ENCODE measurements around the gene KIF17.
"Not testable (repeated sequence)": the region's sequence is repeated elsewhere in the genome, so short reads cannot be mapped to it uniquely, and the experiment has no call there.

The KIF17 gene

GRCh38 chr1:20683614-20684013, 34.2 kb downstream of the KIF17 start:
- no peaks in the 10 kb centered on the region for H3K9me3 ChIP-seq (ENCODE audit: insufficient read depth, low read length)
- TF ChIP-seq YY1 (IDR thresholded peaks at IDR 0.05; ENCODE audit: insufficient read depth, insufficient read length) (no peak), ZNF274 (IDR thresholded peaks at IDR 0.05; ENCODE audit: low read depth, low read length) (no peak), SUZ12 (IDR thresholded peaks at IDR 0.05; ENCODE audit: extremely low read depth, insufficient read depth, insufficient read length) (no peak)
- no peak overlapping the region for H3K9ac ChIP-seq (ENCODE audit: insufficient read length, low read depth)
- no peaks in the 10 kb centered on the region for H3K4me1 ChIP-seq (ENCODE audit: insufficient read depth, insufficient read length)
- no peak overlapping the region for H3K4me3 ChIP-seq (ENCODE audit: insufficient read length, low read depth)
- DNase-seq (ENCODE audit: low read depth, low spot score) = no peak
- no peaks in the 10 kb centered on the region for H3K27me3 ChIP-seq (ENCODE audit: insufficient read depth, insufficient read length)
- peaks cover 31% of the 10 kb centered on the region for H3K36me3 ChIP-seq (ENCODE audit: insufficient read depth, insufficient read length, low read length)

GRCh38 chr1:20682571-20683236, 35.1 kb downstream of the KIF17 start:
- no peaks in the 10 kb centered on the region for H3K4me1 ChIP-seq (ENCODE audit: insufficient read depth, insufficient read length)
- peaks cover 30% of the 10 kb centered on the region for H3K36me3 ChIP-seq (ENCODE audit: insufficient read depth, insufficient read length, low read length)
- TF ChIP-seq SUZ12 (IDR thresholded peaks at IDR 0.05; ENCODE audit: extremely low read depth, insufficient read depth, insufficient read length) (no peak), ZNF274 (IDR thresholded peaks at IDR 0.05; ENCODE audit: low read depth, low read length) (no peak), YY1 (IDR thresholded peaks at IDR 0.05; ENCODE audit: insufficient read depth, insufficient read length) (no peak)
- H3K9ac ChIP-seq (ENCODE audit: insufficient read length, low read depth) = no peak overlapping the region
- H3K4me3 ChIP-seq (ENCODE audit: insufficient read length, low read depth) = no peak overlapping the region
- no peaks in the 10 kb centered on the region for H3K27me3 ChIP-seq (ENCODE audit: insufficient read depth, insufficient read length)
- no peak for DNase-seq (ENCODE audit: low read depth, low spot score)
- H3K9me3 ChIP-seq (ENCODE audit: insufficient read depth, low read length) = no peaks in the 10 kb centered on the region

- Histone ChIP-seq H3K4me1 (ENCODE audit: insufficient read depth, insufficient read length) (no peaks in the 10 kb centered on the region), H3K36me3 (ENCODE audit: insufficient read depth, insufficient read length, low read length) (peaks cover 27% of the 10 kb centered on the region)
These were observed 35.8 kb downstream of the KIF17 start for GRCh38 chr1:20681999-20682398.

GRCh38 chr1:20680269-20680668, 37.5 kb downstream of the KIF17 start:
- Histone ChIP-seq H3K36me3 (ENCODE audit: insufficient read depth, insufficient read length, low read length) (peaks cover 26% of the 10 kb centered on the region), H3K9me3 (ENCODE audit: insufficient read depth, low read length) (no peaks in the 10 kb centered on the region), H3K4me3 (ENCODE audit: insufficient read length, low read depth) (no peak overlapping the region), H3K4me1 (ENCODE audit: insufficient read depth, insufficient read length) (no peaks in the 10 kb centered on the region), H3K9ac (ENCODE audit: insufficient read length, low read depth) (no peak overlapping the region), H3K27me3 (ENCODE audit: insufficient read depth, insufficient read length) (no peaks in the 10 kb centered on the region)
- TF ChIP-seq SUZ12 (IDR thresholded peaks at IDR 0.05; ENCODE audit: extremely low read depth, insufficient read depth, insufficient read length) (no peak), YY1 (IDR thresholded peaks at IDR 0.05; ENCODE audit: insufficient read depth, insufficient read length) (no peak), ZNF274 (IDR thresholded peaks at IDR 0.05; ENCODE audit: low read depth, low read length) (no peak)
- no peak for DNase-seq (ENCODE audit: low read depth, low spot score)

More at GRCh38 chr1:20681999-20682398, 35.8 kb downstream of the KIF17 start:
- Histone ChIP-seq H3K4me3 (ENCODE audit: insufficient read length, low read depth) (no peak overlapping the region), H3K9ac (ENCODE audit: insufficient read length, low read depth) (no peak overlapping the region), H3K27me3 (ENCODE audit: insufficient read depth, insufficient read length) (no peaks in the 10 kb centered on the region), H3K9me3 (ENCODE audit: insufficient read depth, low read length) (no peaks in the 10 kb centered on the region)
- TF ChIP-seq SUZ12 (IDR thresholded peaks at IDR 0.05; ENCODE audit: extremely low read depth, insufficient read depth, insufficient read length) (no peak), ZNF274 (IDR thresholded peaks at IDR 0.05; ENCODE audit: low read depth, low read length) (no peak), YY1 (IDR thresholded peaks at IDR 0.05; ENCODE audit: insufficient read depth, insufficient read length) (no peak)
- DNase-seq (ENCODE audit: low read depth, low spot score) = no peak

DNA sequence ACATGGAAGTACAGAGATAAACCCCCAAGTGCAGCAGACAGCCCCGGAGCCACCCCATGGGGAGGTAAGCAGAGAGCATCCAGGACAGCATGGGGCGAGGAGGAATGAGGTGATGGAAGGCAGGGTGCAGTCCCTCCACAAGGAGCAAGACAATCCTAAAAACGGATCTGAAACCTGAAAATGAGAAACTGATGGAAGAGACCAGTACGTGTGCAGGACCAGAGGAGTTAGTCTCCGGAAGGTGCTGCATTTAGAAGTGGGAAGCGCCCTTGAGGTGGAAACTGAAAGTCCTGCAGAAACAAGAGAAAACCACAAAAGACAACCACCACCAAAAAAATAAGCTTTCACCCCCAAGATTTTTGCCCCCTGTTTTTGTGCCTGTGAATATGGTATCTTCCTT, 39.2 kb downstream of the KIF17 start:
- Histone ChIP-seq H3K4me3 (ENCODE audit: insufficient read length, low read depth) (no peak overlapping the region), H3K9me3 (ENCODE audit: insufficient read depth, low read length) (no peaks in the 10 kb centered on the region), H3K27me3 (ENCODE audit: insufficient read depth, insufficient read length) (no peaks in the 10 kb centered on the region), H3K9ac (ENCODE audit: insufficient read length, low read depth) (no peak overlapping the region), H3K36me3 (ENCODE audit: insufficient read depth, insufficient read length, low read length) (peaks cover 26% of the 10 kb centered on the region), H3K4me1 (ENCODE audit: insufficient read depth, insufficient read length) (no peaks in the 10 kb centered on the region)
- no peak for DNase-seq (ENCODE audit: low read depth, low spot score)
- TF ChIP-seq SUZ12 (IDR thresholded peaks at IDR 0.05; ENCODE audit: extremely low read depth, insufficient read depth, insufficient read length) (no peak), YY1 (IDR thresholded peaks at IDR 0.05; ENCODE audit: insufficient read depth, insufficient read length) (no peak), ZNF274 (IDR thresholded peaks at IDR 0.05; ENCODE audit: low read depth, low read length) (no peak)

DNA sequence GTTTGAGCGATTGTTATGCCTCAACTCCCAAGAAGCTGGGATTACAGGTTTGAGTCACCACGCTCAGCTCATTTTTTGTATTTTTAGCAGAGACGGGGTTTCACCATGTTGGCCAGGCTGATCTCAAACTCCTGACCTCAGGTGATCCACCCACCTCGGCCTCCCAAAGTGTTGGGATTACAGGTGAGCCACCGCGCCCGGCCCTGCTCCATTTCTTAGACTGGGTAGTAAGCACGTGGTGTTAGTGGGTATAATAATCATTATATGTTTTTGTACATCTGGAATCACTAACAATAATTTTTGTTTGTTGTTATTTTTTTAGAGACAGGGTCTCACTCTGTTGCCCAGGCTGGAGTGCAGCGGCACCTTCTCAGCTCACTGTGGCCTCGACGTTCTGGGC, 44.2 kb downstream of the KIF17 start:
- H3K4me1 ChIP-seq (ENCODE audit: insufficient read depth, insufficient read length); DNase-seq (ENCODE audit: low read depth, low spot score); H3K9me3 ChIP-seq (ENCODE audit: insufficient read depth, low read length); H3K27me3 ChIP-seq (ENCODE audit: insufficient read depth, insufficient read length); H3K4me3 ChIP-seq (ENCODE audit: insufficient read length, low read depth); H3K9ac ChIP-seq (ENCODE audit: insufficient read length, low read depth): not testable (repeated sequence)
- peaks cover 22% of the 10 kb centered on the region for H3K36me3 ChIP-seq (ENCODE audit: insufficient read depth, insufficient read length, low read length)

- DNase-seq (ENCODE audit: low read depth, low spot score) = no peak
- TF ChIP-seq ZNF274 (IDR thresholded peaks at IDR 0.05; ENCODE audit: low read depth, low read length) (no peak), YY1 (IDR thresholded peaks at IDR 0.05; ENCODE audit: insufficient read depth, insufficient read length) (no peak), SUZ12 (IDR thresholded peaks at IDR 0.05; ENCODE audit: extremely low read depth, insufficient read depth, insufficient read length) (no peak)
- Histone ChIP-seq H3K4me3 (ENCODE audit: insufficient read length, low read depth) (no peak overlapping the region), H3K27me3 (ENCODE audit: insufficient read depth, insufficient read length) (no peaks in the 10 kb centered on the region), H3K4me1 (ENCODE audit: insufficient read depth, insufficient read length) (no peaks in the 10 kb centered on the region), H3K9me3 (ENCODE audit: insufficient read depth, low read length) (no peaks in the 10 kb centered on the region), H3K9ac (ENCODE audit: insufficient read length, low read depth) (no peak overlapping the region), H3K36me3 (ENCODE audit: insufficient read depth, insufficient read length, low read length) (peaks cover 22% of the 10 kb centered on the region)
These were observed 45.6 kb downstream of the KIF17 start for GRCh38 chr1:20672265-20672632.
